Glomerular endothelial cell (primary cell): ENCODE data around the gene LRRK1. TPM values are rescaled to one million over a fixed set of nuclear protein-coding genes. Genes with fewer than 3 reads are reported as not detected.

Experiments
- DNase-seq: peaks from one replicate; pipeline ENCODE4 v3.0.0-alpha.2; 2011; ENCODE audit warnings: low read depth, low spot score; ENCODE audit errors: extremely low read depth
- total RNA-seq: library from RNA; depleted of rRNA; stranded (reverse); fragments of >200 nt; gene quantifications from 2 replicates; pipeline ENCODE4 v1.2.3, GENCODE V29; 2015

LRRK1 gene
- total RNA-seq, 1 donor from 2014 or later: 14.7 TPM

DNA sequence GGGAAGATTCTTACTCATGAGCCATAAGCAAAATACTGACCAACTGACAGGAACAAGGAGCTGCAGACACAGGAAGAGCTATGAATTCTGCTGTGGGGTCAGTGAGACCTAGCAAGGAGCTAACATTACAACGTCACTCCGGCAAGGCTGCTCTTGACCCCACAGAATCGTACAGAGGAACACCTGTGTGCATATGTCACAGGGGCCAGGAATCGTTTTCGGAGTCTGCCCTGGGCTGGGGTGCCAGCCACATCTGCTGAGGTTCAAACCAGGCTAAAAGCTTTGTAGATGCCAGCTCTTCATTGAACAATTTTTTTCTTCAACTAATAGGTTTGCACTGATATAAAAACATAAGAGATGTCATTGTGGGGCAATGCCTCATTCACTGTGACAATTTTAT lies 82.6 kb downstream of the LRRK1 start:
- no peak for DNase-seq

DNA sequence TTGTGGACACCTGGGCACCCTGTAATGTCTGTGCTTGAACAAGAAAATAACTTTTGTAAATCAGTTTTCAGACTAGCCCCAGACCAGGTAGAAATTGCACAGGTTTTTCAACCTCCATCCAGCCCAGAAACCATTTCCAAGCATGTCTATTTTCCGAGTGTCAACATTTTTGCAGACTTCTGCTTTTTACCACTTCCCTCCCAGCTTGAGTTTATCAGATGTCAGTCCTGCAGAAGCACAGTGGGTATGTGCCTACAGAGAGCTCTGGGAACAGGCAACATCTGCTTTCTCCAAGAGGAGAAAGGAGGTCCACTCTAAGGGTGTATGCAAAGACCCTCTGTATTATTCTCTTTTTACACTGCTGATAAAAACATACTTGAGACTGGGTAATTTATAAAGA lies 83.9 kb downstream of the LRRK1 start:
- no peak for DNase-seq

DNA sequence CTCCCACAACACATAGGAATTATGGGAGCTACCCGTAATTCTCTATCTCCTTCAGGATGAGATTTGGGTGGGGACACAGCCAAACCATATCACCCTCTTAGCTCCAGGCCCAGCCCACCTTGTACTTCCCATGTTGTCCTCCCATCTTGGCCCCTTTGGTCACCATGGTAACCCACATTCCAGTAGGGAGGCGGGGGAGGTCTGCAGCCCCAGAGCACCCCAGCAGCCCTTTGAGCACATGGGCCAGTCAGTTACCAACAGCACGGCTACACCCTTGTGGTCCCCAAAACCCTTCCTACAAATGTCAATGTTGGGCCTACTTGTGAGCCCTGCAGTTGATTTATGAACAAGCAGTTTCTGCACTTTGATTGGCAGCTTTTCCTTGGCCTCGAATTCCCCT lies 84.5 kb downstream of the LRRK1 start:
- no peak for DNase-seq

GRCh38 chr15:101004500-101004899 lies 85.3 kb downstream of the LRRK1 start:
- no peak for DNase-seq

DNA sequence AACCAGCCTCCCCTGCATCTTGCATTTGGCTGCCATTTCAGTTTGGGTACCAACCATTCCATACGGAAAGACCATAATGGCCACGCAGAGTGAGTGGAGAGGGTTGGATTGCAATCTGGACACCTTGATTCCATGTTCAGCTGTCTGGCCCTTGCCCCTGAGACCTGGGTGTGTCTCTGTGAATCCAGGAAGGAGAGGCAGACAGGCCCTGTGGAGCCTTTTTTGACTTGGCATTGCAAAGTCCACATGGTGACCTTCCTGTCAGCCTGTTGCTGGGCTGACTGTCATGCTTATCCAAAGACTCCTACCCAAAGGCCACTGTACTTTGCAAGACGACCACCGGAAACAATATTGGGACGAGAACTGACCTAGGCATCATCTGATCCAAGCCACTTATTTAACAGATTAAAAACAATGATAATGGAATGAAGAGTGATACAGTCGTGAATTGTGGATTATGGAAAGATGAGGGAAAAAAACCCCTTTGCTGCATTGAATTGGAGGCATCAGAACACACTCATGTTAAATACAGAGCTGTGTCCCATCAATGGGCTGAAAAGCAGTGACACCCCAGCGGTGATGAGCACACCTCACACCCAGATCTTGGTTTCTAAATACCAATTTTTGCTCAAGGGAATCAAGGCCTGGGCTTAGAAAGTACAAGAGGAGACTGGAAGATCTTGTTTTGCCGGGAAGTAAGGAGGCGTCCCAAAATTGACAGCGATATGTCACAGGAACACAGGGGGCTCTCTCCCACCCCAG lies 86.0 kb downstream of the LRRK1 start:
- DNase-seq: no peak

- no peak for DNase-seq
These were observed 88.0 kb downstream of the LRRK1 start for GRCh38 chr15:101006931-101007691.

DNA sequence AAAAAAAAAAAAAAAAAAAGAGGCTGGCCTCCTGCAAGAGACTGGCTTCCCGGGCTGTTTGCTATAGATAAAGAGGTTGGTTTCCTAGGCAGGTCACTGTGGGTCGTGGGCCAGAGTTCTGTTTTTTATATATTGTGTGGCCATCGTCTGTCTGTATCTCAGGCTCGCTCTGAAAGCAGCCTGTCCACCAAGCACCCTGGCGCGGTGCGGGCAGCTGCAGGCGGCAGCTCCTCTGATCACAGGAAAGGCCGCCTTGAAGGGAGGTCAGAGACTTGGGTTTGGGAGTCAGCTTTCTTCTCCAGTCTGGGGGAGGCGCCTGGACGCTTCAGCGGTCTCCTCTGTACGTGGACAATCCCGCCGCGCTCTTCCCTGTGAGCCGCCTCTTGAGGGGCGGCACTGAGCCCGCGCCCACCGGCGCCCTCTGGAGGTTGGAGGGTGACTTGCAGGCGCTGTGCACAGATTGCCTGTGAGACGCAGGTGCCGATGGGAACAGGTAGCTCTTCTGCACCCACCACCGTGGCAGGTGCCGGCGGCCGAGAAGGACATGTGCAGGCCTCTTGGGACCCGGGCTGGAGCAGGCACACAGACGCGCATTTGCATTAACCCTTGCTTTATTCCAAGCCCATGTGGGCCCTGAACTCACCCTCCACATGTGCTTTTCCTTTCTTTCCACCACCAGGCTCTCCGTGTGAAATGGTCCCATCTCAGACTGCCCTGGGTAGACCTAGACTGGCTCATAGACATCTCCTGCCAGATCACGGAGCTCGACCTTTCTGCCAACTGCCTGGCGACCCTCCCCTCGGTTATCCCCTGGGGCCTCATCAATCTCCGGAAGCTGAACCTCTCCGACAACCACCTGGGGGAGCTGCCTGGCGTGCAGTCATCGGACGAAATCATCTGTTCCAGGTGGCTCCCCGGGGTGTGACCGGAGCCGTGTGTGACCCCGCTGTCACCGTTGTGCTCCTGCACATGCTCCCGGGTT lies 89.3 kb downstream of the LRRK1 start:
- DNase-seq: no peak

DNA sequence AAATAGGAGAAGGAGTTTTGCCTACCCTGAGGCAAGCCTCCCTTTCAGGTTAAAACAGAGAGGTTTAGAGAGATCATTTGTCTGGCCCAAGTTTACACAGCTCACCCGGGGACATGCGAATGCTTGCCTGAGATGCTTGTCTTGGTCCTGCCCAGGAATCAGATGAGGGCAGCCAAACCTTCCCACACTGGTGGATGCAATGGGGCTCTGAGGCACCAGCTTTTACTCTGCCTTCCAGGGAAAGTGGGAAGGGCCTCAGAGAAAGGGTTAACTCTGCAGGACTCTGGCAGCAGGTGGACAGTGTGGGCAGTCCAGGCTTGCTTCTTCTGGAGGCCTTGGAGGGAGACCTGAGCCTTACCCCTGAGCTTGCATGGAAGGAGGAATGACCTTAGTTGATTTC lies 90.0 kb downstream of the LRRK1 start:
- no peak for DNase-seq

GRCh38 chr15:101010781-101011180 lies 91.6 kb downstream of the LRRK1 start:
- no peak for DNase-seq

- DNase-seq: no peak
These were observed 93.4 kb downstream of the LRRK1 start for GRCh38 chr15:101012326-101013200.

DNA sequence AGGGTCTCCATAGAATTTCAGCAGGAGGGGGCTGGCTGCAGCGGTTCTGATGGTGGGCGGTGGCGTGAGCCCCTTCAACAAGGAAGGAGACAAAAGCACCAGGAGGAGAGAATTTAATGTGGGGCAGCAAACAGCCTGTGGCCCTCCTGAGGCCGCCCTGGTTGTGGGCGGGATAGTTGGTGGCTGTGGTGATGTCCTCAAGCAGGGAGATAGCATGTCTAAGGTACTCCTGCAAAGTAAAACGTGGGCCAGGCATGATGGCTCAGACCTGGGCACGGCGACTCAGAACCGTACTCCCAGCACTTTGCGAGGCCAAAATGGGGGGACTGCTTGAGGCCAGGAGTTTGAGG lies 94.0 kb downstream of the LRRK1 start:
- no peak for DNase-seq

- DNase-seq: no peak
These were observed 94.9 kb downstream of the LRRK1 start for GRCh38 chr15:101013769-101014675.

- no peak for DNase-seq
These were observed 96.0 kb downstream of the LRRK1 start for GRCh38 chr15:101014921-101015841.

GRCh38 chr15:101016581-101016980 lies 97.4 kb downstream of the LRRK1 start:
- no peak for DNase-seq

DNA sequence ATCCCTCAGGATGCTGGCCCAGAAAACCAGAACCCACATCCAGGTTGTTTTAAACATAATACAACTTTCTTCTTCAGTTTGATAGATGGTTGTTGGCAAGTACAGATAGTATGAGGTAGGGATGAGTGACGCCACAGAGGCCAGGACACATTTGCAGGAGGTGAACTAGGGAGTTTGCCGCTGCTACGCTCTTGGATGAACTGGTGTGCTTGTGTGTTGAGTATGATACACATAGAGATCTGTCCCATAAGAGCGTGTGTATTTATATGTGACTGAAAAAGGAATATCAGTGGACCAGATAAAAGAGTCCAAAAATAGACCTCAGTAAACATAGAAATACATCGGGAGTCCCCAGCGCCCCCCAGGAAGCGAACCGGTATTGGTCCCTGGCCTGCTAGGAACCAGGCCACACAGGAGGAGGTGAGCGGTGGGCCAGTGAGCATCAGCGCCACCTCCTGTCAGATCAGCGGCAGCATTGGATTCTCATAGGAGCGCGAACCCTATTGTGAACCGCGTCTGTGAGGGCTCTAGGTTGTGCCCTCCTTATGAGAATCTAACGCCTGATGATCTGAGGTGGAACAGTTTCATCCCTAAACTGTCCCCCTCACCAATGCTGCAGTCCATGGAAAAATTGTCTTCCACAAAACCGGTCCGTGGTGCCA lies 98.1 kb downstream of the LRRK1 start:
- DNase-seq: no peak

GRCh38 chr15:101018016-101018415 lies 98.9 kb downstream of the LRRK1 start:
- DNase-seq: no peak

DNA sequence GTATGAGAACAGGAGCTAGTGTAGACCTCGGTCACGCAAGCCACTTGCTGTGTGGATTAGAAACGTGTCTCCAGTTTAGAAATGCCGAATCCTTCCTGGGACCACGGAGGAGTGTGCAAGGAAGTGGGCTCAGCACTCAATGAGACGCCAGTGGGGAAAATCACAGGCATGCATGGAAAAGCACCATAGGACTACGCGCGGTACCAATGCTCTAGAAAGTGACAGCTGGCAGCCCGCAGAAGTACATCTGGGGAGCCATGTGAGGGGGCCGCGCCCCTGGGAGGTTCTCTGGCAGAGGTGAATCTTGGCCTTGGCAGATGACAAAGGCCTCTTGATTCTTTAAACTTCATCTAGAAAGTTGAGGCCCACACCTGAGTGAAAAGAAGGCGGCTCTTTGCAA lies 99.3 kb downstream of the LRRK1 start:
- DNase-seq: no peak
